Measurements from ENCODE around the gene HOMER1.
"Not testable (repeated sequence)": the region's sequence is repeated elsewhere in the genome, so short reads cannot be mapped to it uniquely, and the experiment has no call there.

Gene HOMER1

GRCh38 chr5:79408028-79408427 is 105.9 kb downstream of the HOMER1 start:
- no peak for DNase-seq

GRCh38 chr5:79407591-79407990 is 106.3 kb downstream of the HOMER1 start:
- no peak for DNase-seq

- no peak for DNase-seq
These were observed 112.7 kb downstream of the HOMER1 start for GRCh38 chr5:79401216-79401615.

- DNase-seq: no peak
These were observed 114.9 kb downstream of the HOMER1 start for GRCh38 chr5:79399046-79399445.

GRCh38 chr5:79397080-79397479 is 116.9 kb downstream of the HOMER1 start:
- no peak for DNase-seq

- no peak for DNase-seq
These were observed 117.7 kb downstream of the HOMER1 start for GRCh38 chr5:79396265-79396664.

- DNase-seq: no peak
These were observed 118.6 kb downstream of the HOMER1 start for GRCh38 chr5:79395296-79395695.

GRCh38 chr5:79392776-79393175 is 121.2 kb downstream of the HOMER1 start:
- no peak for DNase-seq

GRCh38 chr5:79386679-79387078 is 127.3 kb downstream of the HOMER1 start:
- no peak for DNase-seq

GRCh38 chr5:79385126-79385525 is 128.8 kb downstream of the HOMER1 start:
- DNase-seq: not testable (repeated sequence)

GRCh38 chr5:79378510-79379186 is 135.3 kb downstream of the HOMER1 start:
- no peak for DNase-seq

GRCh38 chr5:79357398-79357797 is 156.5 kb downstream of the HOMER1 start:
- DNase-seq: no peak

- DNase-seq: no peak
These were observed 164.1 kb downstream of the HOMER1 start for GRCh38 chr5:79349881-79350280.

GRCh38 chr5:79349047-79349446 is 164.9 kb downstream of the HOMER1 start:
- DNase-seq: no peak

GRCh38 chr5:79346420-79346824 is 167.5 kb downstream of the HOMER1 start:
- DNase-seq: no peak

GRCh38 chr5:79333852-79334557 is 179.9 kb downstream of the HOMER1 start:
- no peak for DNase-seq

GRCh38 chr5:79330071-79330470 is 183.9 kb downstream of the HOMER1 start:
- no peak for DNase-seq

- no peak for DNase-seq
These were observed 184.5 kb downstream of the HOMER1 start for GRCh38 chr5:79329453-79329852.

Data from NCI-H524 treated with DMSO at 0.1 percent for 48 hours (cell line).